HepG2 (cell line): ENCODE results near the gene PTTG1. TPM values are rescaled to one million over a fixed set of nuclear protein-coding genes. Genes with fewer than 3 reads are reported as not detected.

Experiments used
- ARHGAP35 ChIP-seq: sonication (generic); formaldehyde crosslinking; IDR thresholded peaks from 2 replicates; pipeline ENCODE4 v1.9.0; 2022; ENCODE audit warnings: mild to moderate bottlenecking, inconsistent platforms, moderate library complexity, missing genetic modification reagents, borderline replicate concordance
- ASH2L ChIP-seq: fragments of 300-600, 200-600 bp; sonication (generic); IDR thresholded peaks from 2 replicates; pipeline ENCODE4 v1.7.0; 2017; ENCODE audit warnings: low read depth, mild to moderate bottlenecking, moderate library complexity, mixed read lengths, low read length; ENCODE audit not compliant: insufficient read length
- GABPA ChIP-seq, 2 experiments: IDR thresholded peaks; 2 replicates each; pipeline ENCODE4 v1.6.1; 2011 to 2016; ENCODE audit warnings: low read depth in 2 of 2, low read length in 1 of 2, missing biosample characterization in 1 of 2, missing genetic modification characterization in 1 of 2
- HOXA5 ChIP-seq: sonication (generic); formaldehyde crosslinking; IDR thresholded peaks from 2 replicates; pipeline ENCODE4 v1.4.0; 2020; ENCODE audit warnings: missing genetic modification reagents
- MBD4 ChIP-seq: IDR thresholded peaks from 2 replicates; pipeline ENCODE4 v1.6.1; 2012; ENCODE audit warnings: low read length, inconsistent platforms, borderline replicate concordance
- RARA ChIP-seq: IDR thresholded peaks from 2 replicates; pipeline ENCODE4 v1.6.1; 2016; ENCODE audit warnings: missing genetic modification reagents, missing compliant biosample characterization
- SMAD1 ChIP-seq: sonication (generic); formaldehyde crosslinking; IDR thresholded peaks from 2 replicates; pipeline ENCODE4 v1.4.0; 2020; ENCODE audit warnings: missing genetic modification reagents, low read depth, mild to moderate bottlenecking, borderline replicate concordance
- SP140L ChIP-seq: sonication (generic); formaldehyde crosslinking; IDR thresholded peaks from 2 replicates; pipeline ENCODE4 v1.4.0; 2020; ENCODE audit warnings: missing genetic modification reagents, borderline replicate concordance
- TBX2 ChIP-seq: sonication (generic); formaldehyde crosslinking; IDR thresholded peaks from 2 replicates; pipeline ENCODE4 v1.5.0; 2020; ENCODE audit warnings: missing genetic modification reagents, mild to moderate bottlenecking, borderline replicate concordance
- TOE1 ChIP-seq: sonication (generic); formaldehyde crosslinking; IDR thresholded peaks from 2 replicates; pipeline ENCODE4 v1.4.0; 2020; ENCODE audit warnings: mild to moderate bottlenecking, missing genetic modification reagents
- ZNF205 ChIP-seq: IDR thresholded peaks from 2 replicates; pipeline ENCODE4 v1.6.1; 2018; ENCODE audit warnings: missing biosample characterization, missing genetic modification reagents
- ZNF251 ChIP-seq: sonication (generic); formaldehyde crosslinking; IDR thresholded peaks from 2 replicates; pipeline ENCODE4 v1.9.0; 2021; ENCODE audit warnings: mild to moderate bottlenecking, missing genetic modification reagents
- ZNF282 ChIP-seq: fragments of 450-650 bp; IDR thresholded peaks from 2 replicates; pipeline ENCODE4 v1.6.1; 2018; ENCODE audit not compliant: partially characterized antibody
- ZNF75D ChIP-seq: sonication (generic); formaldehyde crosslinking; IDR thresholded peaks from 2 replicates; pipeline ENCODE4 v1.8.1; 2023; ENCODE audit warnings: missing genetic modification reagents, mild to moderate bottlenecking, borderline replicate concordance
- ZNF891 ChIP-seq: sonication (generic); formaldehyde crosslinking; IDR thresholded peaks from 2 replicates; pipeline ENCODE4 v1.5.0; 2020; ENCODE audit warnings: mild to moderate bottlenecking, missing genetic modification reagents
- ZSCAN9 ChIP-seq: IDR thresholded peaks from 2 replicates; pipeline ENCODE4 v1.6.1; 2016; ENCODE audit warnings: borderline replicate concordance
- polyA plus RNA-seq, 8 experiments: library from polyadenylated mRNA; depleted of rRNA in 3 of 8; stranded (reverse) in 7 of 8; unstranded in 1 of 8; fragments of >200 nt; fragmentation: Illumina TruSeq in 4 of 8; extraction: Trizol in 4 of 8; gene quantifications; 2 replicates each; pipeline versions ENCODE4 v1.2.1 to v1.2.3, GENCODE V29; 2011 to 2016; ENCODE audit warnings: low read depth in 4 of 8, missing spikeins in 1 of 8, mixed read lengths in 1 of 8; ENCODE audit not compliant: insufficient read depth in 1 of 8
- total RNA-seq, 5 experiments: library from RNA; depleted of rRNA; stranded (reverse); fragments of >200 nt; fragmentation: Illumina TruSeq; extraction: Trizol; gene quantifications; 2 replicates each; pipeline ENCODE4 v1.2.3, GENCODE V29; 2016; ENCODE audit warnings: low read depth in 1 of 5
- TF ChIP-seq, protein P1 (sequence below): sonication (generic); formaldehyde crosslinking; IDR thresholded peaks from 2 replicates; pipeline ENCODE4 v1.9.0; 2022; ENCODE audit warnings: missing genetic modification reagents, mild to moderate bottlenecking, borderline replicate concordance
- TF ChIP-seq, protein P2 (sequence below): sonication (generic); formaldehyde crosslinking; IDR thresholded peaks from 2 replicates; pipeline ENCODE4 v1.5.1; 2020; ENCODE audit warnings: missing genetic modification reagents, mild to moderate bottlenecking, borderline replicate concordance

The PTTG1 gene
- total and polyA plus RNA-seq, 2 of the 13 experiments (the other 11 are each of a cell fraction or from before 2014, with no cell fraction given): 102 to 161 TPM

DNA sequence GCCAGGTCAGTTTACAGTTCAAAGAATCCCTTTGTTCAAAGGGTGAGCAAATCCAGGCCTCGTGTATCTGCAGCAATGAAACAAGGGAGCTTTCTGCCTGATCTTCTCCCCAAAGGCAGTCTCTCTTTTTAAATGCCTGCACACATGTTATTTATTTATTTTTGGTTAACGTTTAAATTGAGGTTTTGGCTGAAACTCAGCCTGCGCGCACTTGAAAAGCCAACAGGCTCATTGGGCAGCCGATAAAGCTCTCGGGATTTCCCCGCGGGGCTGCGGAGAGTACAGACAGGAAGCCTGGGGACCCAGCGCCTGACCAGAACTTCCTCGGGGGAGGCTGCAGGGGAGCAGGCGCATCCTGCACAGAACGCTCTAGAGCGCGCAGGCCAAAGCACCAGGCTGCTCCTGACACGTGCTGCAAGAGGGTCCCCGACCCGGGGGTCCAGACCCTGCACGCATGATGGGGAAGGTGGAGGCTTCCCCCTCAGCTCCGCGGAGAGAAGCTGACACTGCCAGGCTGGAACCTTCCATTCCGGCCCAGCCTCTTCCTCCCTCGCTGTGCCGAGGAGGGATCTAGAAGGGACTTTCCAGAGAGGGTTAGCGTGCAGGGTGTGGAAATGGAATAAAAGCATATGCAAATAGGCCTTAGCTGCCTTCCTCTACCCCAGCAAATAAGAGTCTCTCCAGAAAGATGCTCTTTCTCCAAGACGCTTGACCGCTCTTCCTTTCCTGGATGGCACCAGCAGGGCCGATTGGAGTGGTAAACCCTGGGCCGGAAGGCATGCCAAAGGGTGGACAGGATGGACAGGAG, 46.1 kb downstream of the PTTG1 start (continued):
- TF ChIP-seq, protein P1, sequence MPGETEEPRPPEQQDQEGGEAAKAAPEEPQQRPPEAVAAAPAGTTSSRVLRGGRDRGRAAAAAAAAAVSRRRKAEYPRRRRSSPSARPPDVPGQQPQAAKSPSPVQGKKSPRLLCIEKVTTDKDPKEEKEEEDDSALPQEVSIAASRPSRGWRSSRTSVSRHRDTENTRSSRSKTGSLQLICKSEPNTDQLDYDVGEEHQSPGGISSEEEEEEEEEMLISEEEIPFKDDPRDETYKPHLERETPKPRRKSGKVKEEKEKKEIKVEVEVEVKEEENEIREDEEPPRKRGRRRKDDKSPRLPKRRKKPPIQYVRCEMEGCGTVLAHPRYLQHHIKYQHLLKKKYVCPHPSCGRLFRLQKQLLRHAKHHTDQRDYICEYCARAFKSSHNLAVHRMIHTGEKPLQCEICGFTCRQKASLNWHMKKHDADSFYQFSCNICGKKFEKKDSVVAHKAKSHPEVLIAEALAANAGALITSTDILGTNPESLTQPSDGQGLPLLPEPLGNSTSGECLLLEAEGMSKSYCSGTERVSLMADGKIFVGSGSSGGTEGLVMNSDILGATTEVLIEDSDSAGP (CRISPR knock-in tag): peak; percentile 87; the same call in 1 of the 2 replicates
- no peak for TF ChIP-seq ZNF282
- TF ChIP-seq GABPA (IDR thresholded peaks at IDR 0.05; ENCODE audit: low read depth, low read length): no peak
- TF ChIP-seq GABPA (CRISPR knock-in tag; IDR thresholded peaks at IDR 0.05; ENCODE audit: low read depth): peak; percentile 68; the same call in 1 of the 2 replicates
- TF ChIP-seq HOXA5 (CRISPR knock-in tag): no peak
- no peak for TF ChIP-seq ASH2L
- TF ChIP-seq ZNF891: peak; percentile 87
- TF ChIP-seq ARHGAP35 (CRISPR knock-in tag): 0 out of 2 replicates have a peak, but pooled peaks have one; percentile 46
- 0 out of 2 replicates have a peak, but pooled peaks have one; percentile 58 for TF ChIP-seq ZNF75D (CRISPR knock-in tag)
- TF ChIP-seq, protein P2, sequence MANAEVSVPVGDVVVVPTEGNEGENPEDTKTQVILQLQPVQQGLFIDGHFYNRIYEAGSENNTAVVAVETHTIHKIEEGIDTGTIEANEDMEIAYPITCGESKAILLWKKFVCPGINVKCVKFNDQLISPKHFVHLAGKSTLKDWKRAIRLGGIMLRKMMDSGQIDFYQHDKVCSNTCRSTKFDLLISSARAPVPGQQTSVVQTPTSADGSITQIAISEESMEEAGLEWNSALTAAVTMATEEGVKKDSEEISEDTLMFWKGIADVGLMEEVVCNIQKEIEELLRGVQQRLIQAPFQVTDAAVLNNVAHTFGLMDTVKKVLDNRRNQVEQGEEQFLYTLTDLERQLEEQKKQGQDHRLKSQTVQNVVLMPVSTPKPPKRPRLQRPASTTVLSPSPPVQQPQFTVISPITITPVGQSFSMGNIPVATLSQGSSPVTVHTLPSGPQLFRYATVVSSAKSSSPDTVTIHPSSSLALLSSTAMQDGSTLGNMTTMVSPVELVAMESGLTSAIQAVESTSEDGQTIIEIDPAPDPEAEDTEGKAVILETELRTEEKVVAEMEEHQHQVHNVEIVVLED (CRISPR knock-in tag): peak; percentile 53; the same call in 1 of the 2 replicates
- peak; percentile 93 for TF ChIP-seq ZSCAN9 (CRISPR knock-in tag)
- 0 out of 2 replicates have a peak, but pooled peaks have one; percentile 26 for TF ChIP-seq SP140L (CRISPR knock-in tag)
- TF ChIP-seq ZNF251 (CRISPR knock-in tag): 0 out of 2 replicates have a peak, but pooled peaks have one; percentile 63
- peak; percentile 79 for TF ChIP-seq TBX2 (CRISPR knock-in tag)
- no peak for TF ChIP-seq TOE1 (CRISPR knock-in tag)
- TF ChIP-seq SMAD1 (CRISPR knock-in tag): no peak
- peak; percentile 61; the same call in 1 of the 2 replicates for TF ChIP-seq ZNF205 (CRISPR knock-in tag)
- TF ChIP-seq MBD4: peak; percentile 80; the same call in 1 of the 2 replicates
- peak; percentile 73 for TF ChIP-seq RARA
